MCF 10A (cell line): ENCODE results near the gene TRAF7. TPM values are rescaled to one million over a fixed set of nuclear protein-coding genes. Genes with fewer than 3 reads are reported as not detected.

ENCODE experiments used
- BruUV-seq: library from RNA; stranded (reverse); fragments of 400-500 nt; replicated peaks from 2 replicates; lab custom pipeline; 2021; lab: Mats Ljungman, UMichigan
- CTCF ChIA-PET: fragments of 300-600 bp; sonication (Branson Sonifier 250); formaldehyde crosslinking; extraction: SDS; loops from one replicate; lab custom pipeline; 2021; ENCODE audit warnings: antibody characterized with exemption, inconsistent platforms; lab: Yijun Ruan, JAX
- POLR2A ChIA-PET: fragments of 300-600, 350-650 bp; sonication (Branson Sonifier 250); formaldehyde crosslinking; extraction: SDS; loops from one replicate; lab custom pipeline; 2020; ENCODE audit warnings: antibody characterized with exemption, inconsistent platforms; lab: Yijun Ruan, JAX
- DNase-seq: peaks from one replicate; pipeline ENCODE4 v3.0.0-alpha.2; 2018; ENCODE audit not compliant: unreplicated experiment
- H3K27ac Mint-ChIP-seq: one replicate; pipeline ENCODE4 v1.8.0; 2022; ENCODE audit warnings: mild to moderate bottlenecking, low read depth, mixed read lengths; ENCODE audit not compliant: unreplicated experiment
- H3K27me3 Mint-ChIP-seq: one replicate; pipeline ENCODE4 v1.8.0; 2022; ENCODE audit warnings: mixed read lengths; ENCODE audit not compliant: insufficient read depth, unreplicated experiment
- H3K36me3 Mint-ChIP-seq: one replicate; pipeline ENCODE4 v1.8.0; 2022; ENCODE audit warnings: mild to moderate bottlenecking, moderate library complexity, mixed read lengths; ENCODE audit not compliant: insufficient read depth, unreplicated experiment
- H3K4me1 Mint-ChIP-seq: one replicate; pipeline ENCODE4 v1.8.0; 2022; ENCODE audit warnings: mixed read lengths; ENCODE audit not compliant: insufficient read depth, unreplicated experiment
- H3K4me3 Mint-ChIP-seq: one replicate; pipeline ENCODE4 v1.8.0; 2022; ENCODE audit warnings: mild to moderate bottlenecking, moderate library complexity, mixed read lengths; ENCODE audit not compliant: unreplicated experiment
- H3K9me3 Mint-ChIP-seq: one replicate; pipeline ENCODE4 v1.8.0; 2022; ENCODE audit warnings: mixed read lengths; ENCODE audit not compliant: unreplicated experiment
- intact Hi-C: fragments of 100-400 bp; cut with micrococcal nuclease; formaldehyde crosslinking; loops from 2 replicates; pipeline ENCODE4 v1.14.1; 2022
- total RNA-seq: library from RNA; stranded (reverse); gene quantifications from 2 replicates; pipeline ENCODE4 v1.2.3, GENCODE V29; 2022
- TF ChIP-seq, protein P1 (sequence below): fragments of 200-600 bp; IDR thresholded peaks from one replicate; pipeline ENCODE4 v1.8.0; 2022; ENCODE audit warnings: antibody characterized with exemption, mild to moderate bottlenecking; ENCODE audit not compliant: unreplicated experiment

TRAF7 gene
- total RNA-seq, 1 experiment from 2014 or later, result 98.6 TPM

DNA sequence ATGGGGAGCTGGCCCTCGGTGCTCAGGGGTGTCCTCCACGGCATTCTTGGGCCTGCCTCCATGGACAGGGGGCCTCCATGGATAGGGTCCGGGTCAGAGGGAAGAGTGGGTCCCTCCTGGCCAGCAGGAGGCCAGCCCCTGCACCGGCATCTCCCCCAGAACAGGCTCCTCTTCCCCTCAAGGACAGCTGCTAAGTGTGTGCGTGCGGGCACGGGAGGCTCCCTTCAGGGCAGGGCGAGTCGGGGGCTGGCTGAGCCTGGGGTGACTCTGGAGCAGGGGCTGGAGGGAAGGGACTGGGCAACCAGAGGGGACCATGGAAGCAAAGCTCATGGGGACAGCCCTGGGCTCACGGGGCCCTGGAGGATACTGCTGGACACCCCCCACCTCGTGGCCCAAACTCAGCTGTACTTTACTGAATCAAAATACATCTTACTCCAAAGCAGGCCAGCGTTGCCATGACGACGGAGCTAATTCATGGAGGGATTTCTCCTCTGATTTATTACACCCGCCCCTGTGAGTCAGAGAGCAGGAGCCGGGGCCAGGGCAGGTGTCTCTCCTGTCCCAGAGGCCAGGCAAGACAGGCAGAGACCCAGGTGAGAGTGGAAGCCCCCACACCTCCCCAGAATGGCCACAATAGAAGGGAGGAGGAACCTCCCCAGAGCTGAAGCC lies 38.7 kb downstream of the TRAF7 start:
- ChIA-PET CTCF (interaction anchor here (0.5 to 2.1 kb wide), 16 partner anchors 10 to 585 kb away, joined by 3 to 8 read pairs (median 4); partner anchors contain the start of gene ECI1), POLR2A (interaction anchor here (0.5 to 2.6 kb wide), 11 partner anchors 10 to 410 kb away, joined by 3 to 22 read pairs (median 4); partner anchors contain the start of genes ECI1, MLST8, NTHL1 and TRAF7)
- intact Hi-C loops, result loop anchor here (2.0 kb wide), 1 partner anchor 307 kb away; no protein-coding TSS in a partner anchor
- Mint-ChIP-seq H3K27me3 (no peaks in the 10 kb centered on the region), H3K27ac (no peak overlapping the region), H3K9me3 (no peaks in the 10 kb centered on the region), H3K4me1 (no peaks in the 10 kb centered on the region), H3K4me3 (no peak overlapping the region), H3K36me3 (no peaks in the 10 kb centered on the region)
- BruUV-seq, result no TSS peak
- DNase-seq, result peak; percentile 60
- TF ChIP-seq, protein P1, sequence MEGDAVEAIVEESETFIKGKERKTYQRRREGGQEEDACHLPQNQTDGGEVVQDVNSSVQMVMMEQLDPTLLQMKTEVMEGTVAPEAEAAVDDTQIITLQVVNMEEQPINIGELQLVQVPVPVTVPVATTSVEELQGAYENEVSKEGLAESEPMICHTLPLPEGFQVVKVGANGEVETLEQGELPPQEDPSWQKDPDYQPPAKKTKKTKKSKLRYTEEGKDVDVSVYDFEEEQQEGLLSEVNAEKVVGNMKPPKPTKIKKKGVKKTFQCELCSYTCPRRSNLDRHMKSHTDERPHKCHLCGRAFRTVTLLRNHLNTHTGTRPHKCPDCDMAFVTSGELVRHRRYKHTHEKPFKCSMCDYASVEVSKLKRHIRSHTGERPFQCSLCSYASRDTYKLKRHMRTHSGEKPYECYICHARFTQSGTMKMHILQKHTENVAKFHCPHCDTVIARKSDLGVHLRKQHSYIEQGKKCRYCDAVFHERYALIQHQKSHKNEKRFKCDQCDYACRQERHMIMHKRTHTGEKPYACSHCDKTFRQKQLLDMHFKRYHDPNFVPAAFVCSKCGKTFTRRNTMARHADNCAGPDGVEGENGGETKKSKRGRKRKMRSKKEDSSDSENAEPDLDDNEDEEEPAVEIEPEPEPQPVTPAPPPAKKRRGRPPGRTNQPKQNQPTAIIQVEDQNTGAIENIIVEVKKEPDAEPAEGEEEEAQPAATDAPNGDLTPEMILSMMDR, result no peak

DNA sequence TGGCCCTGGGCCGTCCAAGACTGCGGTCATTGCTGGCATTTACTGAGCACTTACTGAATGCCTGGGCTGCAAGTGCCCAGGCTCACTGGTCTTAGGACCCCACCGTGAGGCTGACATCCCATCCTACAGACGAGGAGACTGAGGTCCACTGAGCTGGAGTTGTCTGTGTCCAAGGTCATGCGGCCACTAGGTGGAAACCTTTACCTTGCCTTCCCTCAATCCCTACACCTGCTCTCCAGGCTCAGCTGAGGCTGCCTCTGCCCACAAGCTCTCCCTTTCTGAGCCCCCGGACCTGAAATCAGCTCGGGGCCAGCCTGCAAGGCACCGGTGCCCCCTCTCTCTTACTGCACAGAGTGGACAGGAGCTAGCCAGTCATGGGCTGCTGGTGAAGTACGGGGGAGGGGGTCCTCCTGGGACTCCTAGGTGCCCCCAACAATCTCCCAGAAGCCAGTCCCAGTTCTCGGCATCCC lies 39.3 kb downstream of the TRAF7 start:
- DNase-seq, result peak; percentile 70
- Mint-ChIP-seq H3K9me3 (no peaks in the 10 kb centered on the region), H3K27ac (no peak overlapping the region), H3K27me3 (no peaks in the 10 kb centered on the region), H3K36me3 (no peaks in the 10 kb centered on the region), H3K4me3 (no peak overlapping the region), H3K4me1 (no peaks in the 10 kb centered on the region)
- BruUV-seq, result no TSS peak
- ChIA-PET CTCF (interaction anchor here (0.5 to 2.1 kb wide), 18 partner anchors 9 to 298 kb away, joined by 3 to 8 read pairs (median 4); partner anchors contain the start of gene ECI1), POLR2A (interaction anchor here (0.5 to 2.6 kb wide), 12 partner anchors 10 to 409 kb away, joined by 3 to 22 read pairs (median 4); partner anchors contain the start of genes ECI1, MLST8, NTHL1 and TRAF7)
- intact Hi-C loops, result loop anchor here (2.0 kb wide), 1 partner anchor 306 kb away; no protein-coding TSS in a partner anchor
- TF ChIP-seq, protein P1, result peak; percentile 68

DNA sequence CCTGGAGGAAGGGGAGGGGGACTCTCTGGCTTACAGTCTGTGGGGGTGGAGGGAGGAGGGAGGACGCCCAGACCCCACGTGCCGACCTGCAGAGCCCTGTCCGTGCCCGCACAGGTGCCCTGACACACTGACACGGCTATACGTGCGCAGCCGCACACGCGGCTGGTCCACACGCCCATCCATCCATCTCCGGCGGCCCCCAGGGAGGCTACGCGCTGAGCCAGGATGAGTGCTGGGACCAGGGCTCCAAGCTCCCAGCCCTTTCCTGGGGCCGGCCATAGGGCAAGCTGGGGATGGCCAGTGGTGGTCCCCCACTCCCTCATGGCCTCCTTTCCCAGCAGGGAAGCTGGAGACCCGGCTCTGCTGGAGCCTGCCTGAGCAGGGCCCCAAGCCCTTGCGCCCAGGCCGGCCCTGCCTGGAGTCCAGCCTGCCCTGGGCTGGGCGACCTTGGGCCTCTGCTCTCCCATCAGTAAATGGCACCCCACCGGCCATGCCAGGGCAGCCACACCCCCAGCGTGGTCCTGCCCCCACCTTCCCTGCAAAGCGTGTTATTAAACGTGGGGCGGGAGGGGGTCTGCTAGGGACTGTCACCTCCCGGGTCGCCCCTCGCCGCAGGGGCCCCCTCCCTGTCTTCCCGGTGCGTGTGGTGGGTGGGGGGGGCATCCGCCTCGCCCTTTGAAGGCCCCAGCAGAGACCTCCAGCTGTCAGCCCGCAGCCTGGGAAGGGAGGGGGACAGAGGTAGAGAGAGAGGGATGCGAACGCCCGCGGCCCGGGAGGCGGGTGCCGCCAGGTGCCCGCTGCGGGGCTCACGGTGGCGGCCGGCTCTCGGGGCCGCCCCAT lies 40.0 kb downstream of the TRAF7 start:
- H3K27ac Mint-ChIP-seq, result no peak overlapping the region
- intact Hi-C loops, result loop anchor here (2.0 kb wide), 1 partner anchor 305 kb away; no protein-coding TSS in a partner anchor
- CTCF ChIA-PET, result interaction anchor here (0.7 to 2.1 kb wide), 14 partner anchors 9 to 286 kb away, joined by 3 to 8 read pairs (median 4); partner anchors contain the start of gene ECI1
- no peaks in the 10 kb centered on the region for H3K36me3 Mint-ChIP-seq
- no peak for DNase-seq
- no peaks in the 10 kb centered on the region for H3K9me3 Mint-ChIP-seq
- H3K27me3 Mint-ChIP-seq, result no peaks in the 10 kb centered on the region
- TF ChIP-seq, protein P1, result no peak
- H3K4me3 Mint-ChIP-seq, result no peak overlapping the region
- no TSS peak for BruUV-seq
- POLR2A ChIA-PET, result interaction anchor here (0.7 to 2.6 kb wide), 8 partner anchors 9 to 301 kb away, joined by 3 to 22 read pairs (median 4); partner anchors contain the start of genes ECI1, MLST8, NTHL1 and TRAF7
- no peaks in the 10 kb centered on the region for H3K4me1 Mint-ChIP-seq
